Bone marrow (tissue), 2 donors: ENCODE results near the gene ZNF783.
A peak's percentile ranks its signal among the peaks of the same experiment; 100 is the strongest.
"Not testable (repeated sequence)": the region's sequence is repeated elsewhere in the genome, so short reads cannot be mapped to it uniquely, and the experiment has no call there.

ENCODE experiments used
- DNase-seq, 2 donors: peaks; one replicate each; lab custom pipeline; 2025; lab: John Stamatoyannopoulos, UW

The ZNF783 gene

GRCh38 chr7:149240637-149241036 lies 21.4 kb upstream of the ZNF783 start:
- DNase-seq: no peak

- no peak for DNase-seq
Observed at GRCh38 chr7:149241696-149242095, 20.3 kb upstream of the ZNF783 start.

- peak in 1 of 2 donors; percentile 21 for DNase-seq
Observed at GRCh38 chr7:149245244-149245643, 16.8 kb upstream of the ZNF783 start.

- no peak for DNase-seq
Observed at GRCh38 chr7:149245744-149246143, 16.3 kb upstream of the ZNF783 start.

- DNase-seq: no peak
Observed at GRCh38 chr7:149248777-149249176, 13.2 kb upstream of the ZNF783 start.

DNA sequence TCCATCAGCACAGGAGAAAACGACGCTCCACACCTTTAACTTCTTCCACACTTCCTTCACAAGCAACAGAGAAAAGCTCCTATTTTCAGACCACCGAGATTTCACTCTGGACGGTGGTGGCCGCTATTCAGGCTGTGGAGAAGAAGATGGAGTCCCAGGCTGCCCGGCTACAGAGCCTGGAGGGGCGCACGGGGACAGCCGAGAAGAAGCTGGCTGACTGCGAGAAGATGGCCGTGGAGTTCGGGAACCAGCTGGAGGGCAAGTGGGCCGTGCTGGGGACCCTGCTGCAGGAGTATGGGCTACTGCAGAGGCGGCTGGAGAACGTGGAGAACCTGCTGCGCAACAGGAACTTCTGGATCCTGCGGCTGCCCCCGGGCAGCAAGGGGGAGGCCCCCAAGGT lies 11.8 kb upstream of the ZNF783 start:
- DNase-seq: not testable (repeated sequence)

DNA sequence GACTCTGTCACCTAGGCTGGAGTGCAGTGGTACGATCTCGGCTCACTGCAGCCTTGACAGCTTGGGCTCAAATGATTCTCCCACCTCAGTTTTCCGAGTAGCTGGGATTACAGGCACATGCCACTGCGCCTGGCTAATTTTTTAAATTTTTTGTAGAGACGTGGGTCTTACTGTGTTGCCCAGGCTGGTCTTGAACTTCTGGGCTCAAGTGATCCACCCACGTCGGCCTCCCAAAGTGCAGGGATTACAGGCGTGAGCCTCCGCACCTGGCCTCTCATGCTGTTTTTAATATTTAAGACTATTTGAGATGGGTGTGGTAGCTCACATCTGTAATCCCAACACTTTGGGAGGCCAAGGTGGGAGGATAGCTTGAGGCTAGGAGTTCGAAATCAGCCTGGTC lies 10.5 kb upstream of the ZNF783 start:
- DNase-seq: not testable (repeated sequence)

DNA sequence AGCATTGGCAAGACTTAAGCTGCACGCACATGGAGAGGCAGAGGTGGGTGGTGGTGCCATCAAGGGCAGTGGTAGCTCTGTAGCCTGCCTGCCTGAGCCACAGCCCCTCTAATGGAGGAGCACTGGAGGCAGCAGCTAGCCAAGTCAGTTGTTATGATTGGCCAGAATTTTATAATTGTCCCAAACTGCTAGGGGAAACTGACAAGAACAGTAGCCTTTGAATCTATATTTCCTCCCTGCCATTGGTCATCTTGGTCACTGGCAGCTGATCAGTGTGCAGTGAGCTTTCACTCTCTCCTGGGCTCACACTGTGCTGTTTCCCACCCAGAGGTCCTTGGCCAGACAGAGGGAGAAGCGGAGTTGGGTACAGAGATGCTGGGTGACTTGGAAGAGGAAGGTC lies 9.6 kb upstream of the ZNF783 start:
- DNase-seq: no peak

DNA sequence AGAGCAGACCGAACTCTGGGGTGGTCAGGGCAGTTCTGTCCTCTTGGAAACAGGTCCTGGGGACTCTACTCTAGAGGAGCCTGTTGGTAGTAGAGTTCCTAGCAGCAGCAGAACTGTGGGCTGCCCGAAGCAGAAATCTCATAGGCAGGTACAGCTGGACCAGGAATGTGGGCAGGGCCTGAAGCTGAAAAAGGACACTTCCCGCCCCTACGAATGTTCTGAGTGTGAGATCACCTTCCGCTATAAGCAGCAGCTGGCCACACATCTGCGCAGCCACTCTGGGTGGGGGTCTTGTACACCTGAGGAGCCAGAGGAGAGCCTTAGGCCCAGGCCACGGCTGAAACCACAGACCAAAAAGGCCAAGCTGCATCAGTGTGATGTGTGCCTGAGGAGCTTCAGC lies 8.3 kb upstream of the ZNF783 start:
- no peak for DNase-seq

DNA sequence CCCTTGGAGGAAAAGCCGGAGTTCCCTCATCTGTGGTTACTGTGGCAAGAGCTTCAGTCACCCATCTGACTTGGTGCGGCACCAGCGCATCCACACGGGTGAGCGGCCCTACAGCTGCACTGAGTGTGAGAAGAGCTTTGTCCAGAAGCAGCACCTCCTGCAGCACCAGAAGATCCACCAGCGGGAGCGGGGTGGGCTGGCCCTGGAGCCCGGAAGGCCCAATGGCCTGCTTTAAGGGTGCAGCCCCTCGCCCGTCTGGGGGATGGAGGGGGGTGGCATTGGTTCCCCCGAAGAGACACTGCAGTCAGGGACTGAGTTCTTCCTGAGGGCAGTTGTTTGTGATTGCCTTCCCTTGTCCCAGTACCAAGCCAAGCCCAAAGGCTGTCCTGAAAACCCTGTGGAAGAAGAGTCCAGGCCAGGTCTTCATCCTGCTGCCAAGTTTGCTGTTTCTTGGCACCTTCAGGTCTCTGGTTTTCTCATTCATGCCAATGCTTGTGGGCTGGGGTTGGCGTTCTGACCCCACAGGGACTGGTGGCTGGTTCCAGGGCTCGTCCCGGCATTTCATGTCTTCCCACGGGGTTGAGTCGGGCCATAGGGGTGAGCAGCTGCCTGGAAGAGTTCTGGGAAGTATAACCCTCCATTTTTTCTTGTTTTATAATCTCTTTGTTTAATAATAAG lies 7.7 kb upstream of the ZNF783 start:
- no peak for DNase-seq

DNA sequence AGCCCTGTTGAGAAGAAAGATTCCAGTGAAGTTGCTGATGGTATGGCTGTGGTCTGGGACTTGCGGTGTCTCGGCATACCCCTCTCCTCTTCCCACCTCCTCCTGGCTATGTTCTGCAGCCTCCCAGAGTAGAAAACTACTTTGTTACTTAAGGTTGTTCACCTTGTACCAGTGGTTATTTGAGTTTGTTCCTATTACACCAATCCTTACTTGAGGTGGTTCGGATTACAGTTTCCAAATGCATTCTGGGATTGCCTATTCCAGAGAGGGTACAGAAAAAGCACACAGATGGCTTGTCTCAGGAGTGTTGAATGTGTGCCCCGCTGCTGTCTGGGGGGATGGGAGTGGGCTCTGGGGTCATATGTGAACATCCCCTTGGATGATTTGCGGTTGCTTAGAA lies 6.8 kb upstream of the ZNF783 start:
- no peak for DNase-seq

DNA sequence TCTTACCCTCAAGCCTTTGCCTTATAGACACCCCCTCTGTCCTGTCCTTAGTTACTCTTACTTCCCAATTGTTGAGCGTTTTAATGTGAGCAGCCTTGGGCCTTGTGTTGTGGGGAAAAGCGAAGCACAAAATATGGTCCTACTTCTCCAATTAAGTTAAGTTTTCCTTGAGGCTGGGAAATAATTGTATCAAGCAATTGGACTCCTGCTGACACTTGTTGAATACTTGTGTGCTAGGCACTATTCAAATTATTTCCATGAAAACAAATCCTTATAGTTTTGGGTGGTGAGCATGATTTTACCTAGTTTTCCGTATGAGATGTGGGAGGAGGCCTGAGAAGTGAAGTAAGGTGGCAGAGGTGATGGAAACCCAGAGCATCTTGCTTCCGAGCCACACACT lies 5.4 kb upstream of the ZNF783 start:
- no peak for DNase-seq

GRCh38 chr7:149257146-149257545 lies 4.8 kb upstream of the ZNF783 start:
- DNase-seq: no peak

- no peak for DNase-seq
Observed at GRCh38 chr7:149261316-149261828, 624 bp upstream of the ZNF783 start.

- DNase-seq: no peak
Observed at GRCh38 chr7:149266451-149266850, 4.5 kb downstream of the ZNF783 start.

GRCh38 chr7:149267733-149268132 lies 5.7 kb downstream of the ZNF783 start:
- DNase-seq: no peak

- not testable (repeated sequence) for DNase-seq
Observed at GRCh38 chr7:149274424-149274823, 12.4 kb downstream of the ZNF783 start.

DNA sequence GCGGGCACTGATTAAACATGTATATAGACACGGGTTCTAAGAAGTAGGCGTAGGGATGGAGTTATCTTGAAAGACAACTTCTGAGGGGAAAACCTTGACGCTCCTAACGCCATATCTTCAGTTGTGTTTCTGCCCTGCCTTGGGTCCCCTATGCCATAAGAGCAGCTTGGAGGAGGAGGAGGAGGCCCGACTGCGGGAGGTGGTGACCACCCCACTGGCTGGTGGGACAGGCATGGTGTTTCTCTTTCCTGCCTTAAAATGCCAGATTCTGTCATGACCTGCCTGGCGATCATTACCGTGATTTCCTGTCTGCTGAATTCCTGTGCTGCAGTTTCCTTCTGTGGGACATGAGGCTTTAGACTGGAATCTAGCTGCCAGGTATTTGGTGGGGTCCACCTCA lies 15.9 kb downstream of the ZNF783 start:
- no peak for DNase-seq

- DNase-seq: no peak
Observed at GRCh38 chr7:149278396-149278795, 16.4 kb downstream of the ZNF783 start.

DNA sequence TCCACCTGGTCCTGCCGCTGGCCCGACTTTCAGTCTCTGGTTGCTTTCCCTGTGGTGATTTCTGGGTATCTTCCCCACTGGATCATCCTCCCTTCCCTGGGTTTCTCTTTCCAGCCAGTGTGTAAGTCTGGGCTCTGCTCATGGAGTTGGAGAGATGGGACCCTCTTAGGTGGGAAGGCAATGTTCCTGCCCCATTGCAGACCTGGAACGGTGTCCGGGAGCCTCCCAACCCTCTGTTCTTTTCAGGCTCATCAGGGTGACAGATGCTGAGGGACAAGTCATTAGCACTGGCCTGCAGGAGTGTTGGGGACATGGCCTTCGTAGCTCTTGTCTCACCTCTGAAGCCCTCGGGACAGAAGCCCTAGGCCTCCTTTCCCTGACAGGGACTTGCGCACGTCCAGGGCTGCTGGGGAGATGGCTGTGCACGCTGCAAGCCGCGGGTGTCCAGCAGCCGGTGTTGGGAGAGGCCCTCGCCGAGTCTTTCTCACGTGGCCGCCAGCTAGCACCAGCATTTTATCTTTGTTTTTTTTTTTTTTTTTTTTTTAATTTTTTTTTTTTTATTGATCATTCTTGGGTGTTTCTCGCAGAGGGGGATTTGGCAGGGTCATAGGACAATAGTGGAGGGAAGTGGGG lies 17.2 kb downstream of the ZNF783 start:
- DNase-seq: no peak

DNA sequence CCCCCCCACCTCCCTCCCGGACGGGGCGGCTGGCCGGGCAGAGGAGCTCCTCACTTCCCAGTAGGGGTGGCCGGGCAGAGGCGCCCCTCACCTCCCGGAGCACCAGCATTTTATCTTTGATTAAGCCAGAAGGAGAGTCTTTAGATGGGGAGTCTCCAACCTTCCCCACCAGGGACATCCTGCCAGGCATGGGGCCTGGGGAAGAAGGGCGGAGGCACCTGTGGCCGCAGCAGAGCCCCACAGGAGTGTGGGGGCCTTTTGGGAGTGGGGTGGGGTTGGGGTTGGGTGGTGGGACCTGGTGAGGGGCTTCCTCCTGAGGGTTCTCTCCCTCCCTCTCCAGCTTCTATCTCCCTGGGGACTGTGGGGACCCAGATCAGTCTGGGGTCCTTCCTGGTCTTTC lies 18.2 kb downstream of the ZNF783 start:
- no peak for DNase-seq

GRCh38 chr7:149280661-149281507 lies 18.9 kb downstream of the ZNF783 start:
- no peak for DNase-seq
